HL-60/S4 treated with retinoic acid at 250 ng/mL for 4 days and 3 days (cell line): ENCODE results near the gene LPP.

Experiments
- in situ Hi-C: fragments of 300-500 bp; cut with MboI; formaldehyde crosslinking; loops from 2 replicates; pipeline ENCODE4 v1.7.0; 2022; ENCODE audit warnings: low sequenced_read_pairs

The LPP gene

GRCh38 chr3:188219147-188219546 is 65.2 kb downstream of the LPP start:
- in situ Hi-C loops: no loop called here

GRCh38 chr3:188220097-188220788 is 66.3 kb downstream of the LPP start:
- in situ Hi-C loops: no loop called here

GRCh38 chr3:188220988-188221818 is 67.2 kb downstream of the LPP start:
- in situ Hi-C loops: no loop called here

GRCh38 chr3:188223936-188224335 is 70.0 kb downstream of the LPP start:
- in situ Hi-C loops: no loop called here

- in situ Hi-C loops: no loop called here
Measured at GRCh38 chr3:188227442-188227841, 73.5 kb downstream of the LPP start.

DNA sequence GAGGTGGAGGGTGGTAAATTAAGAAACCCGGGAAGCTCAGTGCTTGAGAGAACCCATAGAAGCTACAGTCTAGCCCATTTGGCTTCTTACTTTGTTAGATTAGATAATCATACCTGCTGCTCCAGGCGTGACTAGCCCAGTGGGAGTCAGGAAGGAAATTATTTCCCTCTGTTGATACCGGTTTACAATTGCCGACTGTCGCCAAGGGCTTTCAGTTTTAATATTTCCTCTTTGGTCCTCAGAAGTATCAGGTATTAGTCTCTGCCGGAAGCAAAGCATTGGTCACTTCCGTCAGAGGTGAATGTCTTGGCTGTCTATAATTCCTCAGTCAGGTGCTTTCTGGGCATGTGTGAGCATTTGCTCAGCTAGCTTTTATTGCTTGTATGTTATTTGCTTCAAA is 75.2 kb downstream of the LPP start:
- in situ Hi-C loops: no loop called here

- in situ Hi-C loops: no loop called here
Measured at GRCh38 chr3:188229726-188230125, 75.8 kb downstream of the LPP start.

- in situ Hi-C loops: no loop called here
Measured at GRCh38 chr3:188230962-188231361, 77.0 kb downstream of the LPP start.

GRCh38 chr3:188231456-188231855 is 77.5 kb downstream of the LPP start:
- in situ Hi-C loops: no loop called here

GRCh38 chr3:188232656-188233055 is 78.7 kb downstream of the LPP start:
- in situ Hi-C loops: no loop called here

GRCh38 chr3:188233320-188233719 is 79.4 kb downstream of the LPP start:
- in situ Hi-C loops: no loop called here

- in situ Hi-C loops: no loop called here
Measured at GRCh38 chr3:188234132-188234531, 80.2 kb downstream of the LPP start.

DNA sequence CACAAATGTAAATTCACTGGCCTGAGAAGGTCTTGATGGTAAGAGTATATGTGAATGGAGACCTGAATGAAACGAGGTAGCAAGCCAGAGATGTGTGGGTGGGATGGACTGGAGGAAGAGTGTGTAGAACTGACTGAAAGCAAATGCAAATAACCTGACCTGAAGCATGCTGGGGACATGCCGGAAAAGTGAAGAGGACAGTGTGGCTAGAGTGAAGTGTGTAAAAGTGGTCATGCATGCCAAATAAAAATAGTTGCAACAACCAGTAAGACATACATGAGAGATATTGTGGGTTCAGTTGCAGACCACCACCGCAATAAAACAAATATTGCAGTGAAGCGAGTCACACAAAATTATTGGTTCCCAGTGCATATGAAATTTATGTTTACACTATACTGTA is 82.3 kb downstream of the LPP start:
- in situ Hi-C loops: no loop called here

- in situ Hi-C loops: no loop called here
Measured at GRCh38 chr3:188239035-188239434, 85.1 kb downstream of the LPP start.

- in situ Hi-C loops: no loop called here
Measured at GRCh38 chr3:188239577-188239976, 85.6 kb downstream of the LPP start.

DNA sequence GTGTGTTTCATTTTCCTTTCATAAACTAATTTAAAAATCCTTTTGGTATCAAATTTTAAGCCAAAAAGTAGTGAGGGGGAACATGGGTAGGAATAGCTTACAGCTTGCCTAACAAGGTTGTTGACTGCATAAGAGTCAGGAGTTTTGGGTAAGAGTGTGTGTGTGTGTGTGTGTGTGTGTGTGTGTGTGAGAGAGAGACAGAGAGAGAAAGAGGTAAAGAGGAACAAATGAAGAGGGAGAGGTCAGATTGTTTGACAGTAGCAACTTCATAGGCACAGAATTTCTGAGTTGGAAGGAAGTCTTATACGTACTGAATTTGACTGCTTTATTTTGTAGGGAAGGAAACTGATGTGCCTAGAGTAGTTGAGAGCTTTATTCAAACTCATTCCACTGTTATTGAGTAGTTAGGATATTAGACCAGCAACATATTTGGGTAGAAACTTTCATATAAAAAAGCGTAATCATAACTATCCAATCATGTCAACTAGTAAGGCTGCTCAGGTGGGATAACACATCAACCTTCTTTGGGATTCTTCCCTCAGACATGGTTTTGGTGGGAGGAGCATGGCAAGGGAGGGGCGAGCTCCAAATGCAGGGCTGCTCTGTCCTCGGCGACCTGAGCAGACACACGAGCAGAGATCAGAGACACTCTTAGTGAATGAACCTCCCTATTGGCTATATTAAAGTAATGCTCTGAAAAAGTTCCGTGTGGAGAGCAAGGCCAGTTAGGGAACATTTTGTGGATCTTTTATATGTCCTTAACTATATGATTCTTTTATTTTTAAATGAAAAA is 86.4 kb downstream of the LPP start:
- in situ Hi-C loops: no loop called here

DNA sequence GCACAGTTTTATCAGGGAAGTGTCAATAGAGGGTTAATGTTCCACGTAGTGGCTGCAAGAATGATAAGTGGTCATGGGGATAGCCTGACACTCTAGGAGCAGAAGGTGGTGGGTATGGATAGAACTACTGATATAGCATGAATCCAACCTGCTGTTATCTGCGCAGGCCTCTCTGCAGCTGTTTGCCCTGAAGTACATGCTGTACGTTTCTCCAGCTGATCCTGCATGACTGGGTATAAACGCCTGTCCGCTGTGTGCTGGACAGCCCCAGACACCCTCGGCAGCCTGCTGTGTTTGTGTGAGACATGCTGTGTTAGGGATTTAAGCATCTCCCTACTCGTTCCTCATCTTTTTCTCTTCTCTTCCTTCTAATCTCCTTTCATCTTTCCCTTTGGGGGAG is 87.1 kb downstream of the LPP start:
- in situ Hi-C loops: no loop called here

DNA sequence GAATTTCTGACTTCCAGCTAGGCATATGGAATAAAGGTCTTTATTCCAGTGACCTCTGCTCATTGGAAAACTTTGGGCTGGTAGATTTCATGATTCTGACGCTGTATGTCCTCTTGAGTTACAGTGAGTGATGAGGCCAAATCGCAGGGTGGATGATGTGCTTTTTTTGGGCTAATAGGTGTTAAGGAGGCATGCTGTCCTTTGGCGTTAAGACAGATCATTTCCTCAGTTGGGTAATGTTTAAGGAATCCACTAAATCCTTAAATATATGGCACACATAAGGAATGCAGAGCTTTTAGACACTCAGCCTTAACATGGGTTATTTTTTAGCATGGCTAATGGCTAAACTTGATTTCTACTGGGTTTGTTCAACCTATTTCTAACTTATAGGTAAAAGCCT is 87.9 kb downstream of the LPP start:
- in situ Hi-C loops: no loop called here

DNA sequence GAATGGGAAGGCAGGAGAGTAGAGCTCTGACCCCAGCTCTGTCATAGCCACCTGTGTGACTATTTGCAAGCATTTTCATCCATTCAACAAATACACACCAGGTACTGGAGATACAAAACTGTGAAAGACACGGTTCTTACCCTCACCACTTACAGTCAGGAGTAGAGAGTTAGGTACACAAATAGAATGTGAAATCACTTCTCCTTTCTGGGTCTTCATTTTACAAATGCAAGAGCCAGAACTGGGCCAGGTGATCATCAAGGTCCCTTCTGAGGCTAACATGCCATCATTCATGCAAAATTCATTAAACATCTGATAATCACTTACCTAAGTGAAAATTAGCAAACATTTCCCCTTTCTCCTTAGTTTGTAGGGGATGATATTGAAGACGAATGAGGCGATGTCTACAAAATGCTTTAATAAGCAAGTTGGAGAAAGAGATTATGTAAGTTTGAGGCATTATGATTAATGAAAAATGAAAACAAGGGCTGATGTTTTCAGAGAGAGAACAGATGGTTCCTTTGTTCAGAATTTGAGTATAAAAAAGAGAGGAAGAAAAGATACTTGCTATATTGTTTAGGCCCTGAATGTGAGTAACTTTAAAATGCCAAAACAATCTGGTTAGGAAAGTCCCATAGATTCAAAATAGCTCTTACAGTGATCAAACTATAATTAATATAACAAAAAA is 88.6 kb downstream of the LPP start:
- in situ Hi-C loops: no loop called here

DNA sequence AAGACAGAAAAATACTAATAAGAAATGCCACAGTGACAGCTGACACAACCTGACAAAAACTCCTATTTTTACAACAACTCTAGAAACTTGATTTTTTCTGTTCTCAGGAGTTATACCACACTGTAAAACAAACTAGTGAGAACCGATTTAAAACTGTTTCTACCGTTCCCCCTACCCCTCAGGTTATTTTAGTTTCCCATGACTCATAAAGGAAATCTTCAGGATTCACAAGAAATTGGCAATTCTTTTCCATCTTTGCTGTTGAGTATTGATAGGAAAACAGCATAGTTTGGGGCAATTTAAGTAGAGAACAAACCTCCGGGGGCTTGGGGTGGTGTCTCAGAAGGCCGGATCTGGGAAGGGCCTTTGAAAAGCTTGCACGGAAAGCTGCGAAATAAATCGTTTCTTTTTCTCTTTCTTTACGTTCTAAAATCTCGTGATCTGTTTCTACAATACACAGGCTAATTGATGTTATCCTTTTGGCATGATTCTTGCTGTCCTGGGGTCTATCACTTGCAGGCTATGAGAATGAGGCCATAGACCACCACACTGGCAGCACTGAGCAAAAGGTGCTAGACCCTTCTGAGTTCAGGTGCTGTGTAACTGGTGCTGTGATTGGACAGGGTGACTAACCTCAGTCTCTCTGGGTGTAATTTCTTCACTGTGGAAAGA is 89.3 kb downstream of the LPP start:
- in situ Hi-C loops: no loop called here
